GM08714 (cell line): ENCODE results near the gene RELB.
"Not testable (repeated sequence)": the region's sequence is repeated elsewhere in the genome, so short reads cannot be mapped to it uniquely, and the experiment has no call there.

Source experiments
- H3K4me3 ChIP-seq: fragments of 200-500 bp; sonication (Bioruptor generic); 2 replicates; pipeline ENCODE4 v1.5.1; 2014; ENCODE audit warnings: mild to moderate bottlenecking, low read length, inconsistent platforms
- ZNF274 ChIP-seq: IDR thresholded peaks from 2 replicates; pipeline ENCODE4 v1.6.1; 2012; ENCODE audit warnings: mild to moderate bottlenecking, low read depth, low read length

RELB gene

DNA sequence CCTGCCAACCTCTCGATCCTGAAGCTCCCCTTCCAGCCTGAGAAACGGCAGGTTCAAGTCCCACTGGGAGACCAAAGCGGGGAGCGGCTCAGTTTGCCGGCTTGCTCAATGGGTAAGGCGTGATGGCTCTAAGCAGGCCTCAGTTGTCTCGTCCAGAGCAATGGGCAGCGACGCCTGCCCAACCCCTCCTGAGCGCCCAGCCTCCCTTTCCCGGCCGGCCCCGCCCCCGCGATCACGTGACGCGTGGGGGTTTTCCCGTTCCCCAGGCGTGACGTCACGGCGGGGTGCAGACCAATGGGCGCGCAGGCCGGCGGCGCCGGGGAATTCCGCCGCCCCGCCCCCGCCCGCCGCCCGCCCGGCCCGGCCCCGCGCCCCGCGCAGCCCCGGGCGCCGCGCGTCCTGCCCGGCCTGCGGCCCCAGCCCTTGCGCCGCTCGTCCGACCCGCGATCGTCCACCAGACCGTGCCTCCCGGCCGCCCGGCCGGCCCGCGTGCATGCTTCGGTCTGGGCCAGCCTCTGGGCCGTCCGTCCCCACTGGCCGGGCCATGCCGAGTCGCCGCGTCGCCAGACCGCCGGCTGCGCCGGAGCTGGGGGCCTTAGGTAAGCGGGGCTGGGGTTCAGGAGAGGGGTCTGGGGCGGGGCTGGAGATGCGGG is at the start of gene RELB:
TSS of gene RELB (plus strand) at position 378 of the 653 bp plus-strand sequence. CDS start at position 494, 116 bp downstream.
- TF ChIP-seq ZNF274 = no peak
- peak within 1 kb of the TSS; percentile 84 for H3K4me3 ChIP-seq

- TF ChIP-seq ZNF274 = no peak
- peak overlapping the region; percentile 84 for H3K4me3 ChIP-seq
Measured at GRCh38 chr19:44954278-44954648, 47.0 kb upstream of the RELB start.

GRCh38 chr19:44954649-44955504 is 46.4 kb upstream of the RELB start, which contains the start of gene CLPTM1:
CLPTM1 (plus strand) TSS chr19:44955380; CDS start chr19:44955396, 16 bp downstream.
- peak within 1 kb of the TSS; percentile 84 for H3K4me3 ChIP-seq
- TF ChIP-seq ZNF274 = no peak

DNA sequence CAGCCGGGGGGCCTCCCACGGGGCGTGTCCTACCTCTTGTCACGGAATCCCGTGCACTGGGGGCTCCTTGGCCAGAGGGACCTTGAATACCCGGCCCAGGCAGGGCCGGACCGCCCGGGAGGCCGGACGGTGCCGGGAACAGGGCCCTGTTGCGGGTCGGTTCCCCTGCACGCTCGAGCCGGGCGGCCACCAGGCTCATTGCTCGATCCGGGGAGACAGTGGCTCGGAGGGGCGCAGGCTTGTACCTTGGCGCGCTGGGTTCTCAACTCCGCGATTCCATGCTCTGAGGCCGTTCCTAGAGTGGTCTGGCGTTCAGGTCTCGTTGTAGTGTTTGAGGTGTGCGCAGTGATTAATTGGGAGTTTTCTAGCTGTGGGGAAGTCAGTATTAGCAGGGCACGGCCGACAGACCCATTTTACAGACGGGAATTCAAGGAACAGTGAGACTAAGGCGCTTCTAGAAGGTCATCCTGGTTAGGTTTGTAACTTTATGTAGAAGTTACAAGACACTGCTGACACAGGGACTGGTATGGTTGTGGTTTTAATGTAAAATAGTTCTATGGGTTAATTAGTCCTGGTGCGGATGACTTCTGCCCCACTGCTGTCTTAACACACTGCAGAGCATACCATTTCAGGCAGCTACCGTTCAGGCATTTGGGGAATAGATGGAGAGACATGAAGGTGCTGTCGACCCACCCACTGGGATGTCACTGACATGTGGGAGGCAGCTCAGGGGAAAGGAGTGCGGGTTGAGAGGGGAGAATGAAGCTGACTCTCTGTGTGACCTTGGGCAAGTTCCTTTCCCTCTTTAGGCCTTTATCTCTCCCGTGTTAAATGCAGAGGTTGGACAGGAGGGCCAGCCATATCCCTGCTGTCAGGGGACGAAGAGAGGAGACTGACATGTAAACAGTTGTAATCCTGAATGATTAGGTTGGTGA is 45.5 kb upstream of the RELB start:
- TF ChIP-seq ZNF274 = no peak
- H3K4me3 ChIP-seq = peak overlapping the region; percentile 76

- TF ChIP-seq ZNF274 = no peak
- no peak overlapping the region for H3K4me3 ChIP-seq
Measured at GRCh38 chr19:44957526-44957925, 43.7 kb upstream of the RELB start.

DNA sequence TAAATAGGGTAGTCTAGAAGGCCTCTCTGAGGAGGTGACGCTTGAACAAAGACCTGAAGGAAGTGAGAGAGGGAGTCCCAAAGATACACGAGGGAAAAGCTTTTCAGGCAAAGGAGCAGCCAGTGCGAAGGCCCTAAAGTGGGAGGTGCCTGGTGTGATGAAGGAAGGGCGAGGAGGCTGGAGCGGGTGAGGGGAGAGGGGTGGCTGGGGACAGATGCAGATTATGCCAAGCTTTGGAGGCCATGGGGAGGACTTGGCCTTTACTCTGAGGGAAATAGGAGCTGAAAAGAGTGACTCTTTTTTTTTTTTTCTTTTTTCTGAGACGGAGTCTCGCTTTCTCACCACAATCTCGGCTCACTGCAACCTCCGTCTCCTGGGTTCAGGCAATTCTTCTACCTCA is 43.2 kb upstream of the RELB start:
- no peak for TF ChIP-seq ZNF274
- H3K4me3 ChIP-seq = no peak overlapping the region

- no peak overlapping the region for H3K4me3 ChIP-seq
- no peak for TF ChIP-seq ZNF274
Measured at GRCh38 chr19:44959691-44960090, 41.6 kb upstream of the RELB start.

DNA sequence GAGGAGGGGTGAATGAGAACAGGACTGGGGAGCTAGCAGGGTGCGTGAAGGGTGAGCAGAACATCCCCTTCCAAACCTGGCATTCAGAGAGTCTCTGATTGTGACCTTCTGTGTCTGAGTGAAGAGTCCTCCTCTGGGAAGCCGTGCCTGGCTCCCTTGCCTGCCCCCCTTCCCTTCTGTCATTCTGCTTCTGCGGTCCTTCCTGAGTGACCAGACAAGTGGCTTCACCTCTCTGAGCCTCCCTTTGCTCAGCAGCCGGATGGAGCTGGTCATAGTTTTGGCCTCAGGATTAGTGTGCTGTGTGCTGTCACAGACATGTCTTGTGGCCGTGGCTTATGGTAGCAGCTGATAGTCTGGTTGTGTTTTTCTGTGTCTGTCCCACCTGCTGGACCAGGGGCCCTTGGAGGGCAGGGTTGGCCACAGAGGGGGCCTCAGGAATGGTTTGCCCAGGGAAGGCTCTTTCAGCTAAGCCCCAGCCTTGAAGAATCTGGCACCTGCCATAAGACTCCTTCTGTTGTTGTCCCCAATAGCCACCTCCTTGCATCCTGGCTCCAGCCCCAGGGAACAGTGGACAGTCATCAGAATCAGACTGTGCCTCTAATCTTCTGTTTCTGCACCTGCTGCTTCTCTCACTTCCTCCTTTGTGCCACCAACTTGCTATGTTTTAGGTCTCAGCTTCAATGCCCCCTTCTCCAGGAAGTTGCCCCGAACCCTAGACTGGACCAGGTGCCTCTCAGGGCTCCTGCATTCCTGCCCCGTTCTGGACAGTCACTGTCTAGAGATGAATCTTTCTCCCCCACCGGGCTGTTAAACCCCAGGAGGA is 40.1 kb upstream of the RELB start:
- no peak for TF ChIP-seq ZNF274
- H3K4me3 ChIP-seq = no peak overlapping the region

DNA sequence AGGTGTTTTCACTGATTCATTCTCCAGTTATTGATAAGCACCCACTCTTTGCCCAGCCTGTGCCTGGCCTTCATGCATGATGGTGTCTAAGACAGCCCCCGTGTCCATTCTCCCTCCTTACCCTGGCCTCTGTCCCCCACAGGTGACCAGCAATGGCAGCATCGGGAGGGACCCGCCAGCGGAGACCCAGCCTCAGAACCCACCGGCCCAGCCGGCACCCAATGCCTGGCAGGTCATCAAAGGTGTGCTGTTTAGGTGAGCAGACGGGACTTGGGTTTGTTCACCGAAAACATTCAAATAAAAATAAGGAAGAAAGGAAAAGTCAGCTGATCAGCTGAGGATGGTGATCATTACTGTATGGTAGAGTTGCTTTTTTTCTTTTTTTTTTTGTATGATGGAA is 39.4 kb upstream of the RELB start:
- no peak overlapping the region for H3K4me3 ChIP-seq
- no peak for TF ChIP-seq ZNF274

DNA sequence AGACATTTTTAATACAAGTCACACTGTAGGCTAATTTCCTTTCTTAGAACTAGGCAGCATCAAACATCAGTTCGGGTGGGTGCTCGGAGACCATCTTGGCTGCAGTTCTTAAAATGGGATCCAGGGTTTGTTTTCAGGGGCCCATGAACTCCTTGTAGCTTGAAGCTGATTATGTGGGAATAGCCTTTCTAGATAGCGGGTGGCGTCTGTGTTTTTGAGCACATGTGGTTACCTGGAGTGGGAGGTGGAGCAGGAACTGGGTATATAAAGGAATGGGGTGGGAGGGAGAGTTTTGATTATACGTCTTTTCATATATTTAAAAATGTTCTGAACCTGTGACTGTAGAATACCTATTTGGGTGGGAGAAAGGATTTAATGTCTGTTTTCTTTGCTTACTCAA is 33.1 kb upstream of the RELB start:
- TF ChIP-seq ZNF274 = no peak
- H3K4me3 ChIP-seq = no peak overlapping the region

DNA sequence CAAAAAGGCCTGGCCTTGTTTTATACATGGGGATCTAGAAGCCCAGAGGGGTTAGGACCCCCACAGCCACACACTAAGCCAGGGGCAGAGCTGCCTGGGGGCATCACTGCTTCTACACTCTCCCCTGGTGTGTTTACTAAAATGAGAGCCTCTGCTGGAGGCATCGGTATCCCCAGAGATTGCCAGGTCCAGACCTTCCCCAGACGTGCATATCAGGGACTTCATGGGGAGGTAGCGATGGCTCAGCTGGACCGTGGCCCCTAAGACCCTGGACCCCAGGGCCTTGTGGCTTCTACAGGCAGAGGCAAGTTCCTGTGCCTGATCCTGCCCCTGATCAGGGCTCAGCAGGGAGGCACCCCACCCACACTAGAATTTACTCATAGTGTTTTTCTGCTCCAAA is 32.6 kb upstream of the RELB start:
- no peak for TF ChIP-seq ZNF274

GRCh38 chr19:44969437-44969836 is 31.8 kb upstream of the RELB start:
- no peak for TF ChIP-seq ZNF274
- no peak overlapping the region for H3K4me3 ChIP-seq

More for the DNA sequence above, 32.6 kb upstream of the RELB start:
- H3K4me3 ChIP-seq = no peak overlapping the region

- H3K4me3 ChIP-seq = not testable (repeated sequence)
Measured at GRCh38 chr19:44971451-44971850, 29.8 kb upstream of the RELB start.
